Activated CD4-positive, alpha-beta T cell treated with anti-CD3 and anti-CD28 coated beads for 36 hours (primary cell): Measurements from ENCODE around the gene MOB3B. TPM values are rescaled to one million over a fixed set of nuclear protein-coding genes. Genes with fewer than 3 reads are reported as not detected.
"Not testable (repeated sequence)": the region's sequence is repeated elsewhere in the genome, so short reads cannot be mapped to it uniquely, and the experiment has no call there.

ENCODE experiments used
- ATAC-seq: fragments of 200-7000 bp; cut with Tn5 transposase; one replicate; pipeline ENCODE4 v1.10.0; 2021; ENCODE audit warnings: mild to moderate bottlenecking, moderate library complexity
- CTCF ChIA-PET: fragments of 350-600 bp; sonication (Branson Sonifier 250); formaldehyde crosslinking; loops from one replicate; lab custom pipeline; 2021; ENCODE audit warnings: antibody characterized with exemption; lab: Charles Lee
- POLR2A ChIA-PET: fragments of 350-600 bp; sonication (Branson Sonifier 250); formaldehyde crosslinking; loops from one replicate; lab custom pipeline; 2021; ENCODE audit warnings: antibody characterized with exemption, inconsistent platforms; lab: Charles Lee
- DNase-seq: peaks from one replicate; pipeline ENCODE4 v3.0.0-alpha.2; 2020
- H3K27ac Mint-ChIP-seq: one replicate; pipeline ENCODE4 v1.8.0; 2021; ENCODE audit warnings: mixed read lengths
- H3K27me3 Mint-ChIP-seq: one replicate; pipeline ENCODE4 v1.8.0; 2021; ENCODE audit warnings: mixed read lengths
- H3K36me3 Mint-ChIP-seq: one replicate; pipeline ENCODE4 v1.8.0; 2021; ENCODE audit warnings: low read depth, mixed read lengths
- H3K4me1 Mint-ChIP-seq: one replicate; pipeline ENCODE4 v1.8.0; 2021; ENCODE audit warnings: mixed read lengths
- H3K4me3 Mint-ChIP-seq: one replicate; pipeline ENCODE4 v1.8.0; 2021; ENCODE audit warnings: mild to moderate bottlenecking, moderate library complexity, mixed read lengths
- H3K9me3 Mint-ChIP-seq: one replicate; pipeline ENCODE4 v1.8.0; 2021; ENCODE audit warnings: low read depth, mixed read lengths
- intact Hi-C, 2 experiments: fragments of 100-400 bp; cut with DNase I in 1 of 2; cut with micrococcal nuclease in 1 of 2; formaldehyde crosslinking; loops; one replicate each; pipeline versions ENCODE4 v1.14.2 to v1.15.1; 2022 to 2024; cut with DNase I, micrococcal nuclease
- total RNA-seq, 2 experiments: library from RNA; stranded (reverse); gene quantifications; one replicate each; pipeline ENCODE4 v1.2.3, GENCODE V29; 2021

MOB3B gene
- total RNA-seq, 2 experiments from 2014 or later: 0.80 to 0.88 TPM

DNA sequence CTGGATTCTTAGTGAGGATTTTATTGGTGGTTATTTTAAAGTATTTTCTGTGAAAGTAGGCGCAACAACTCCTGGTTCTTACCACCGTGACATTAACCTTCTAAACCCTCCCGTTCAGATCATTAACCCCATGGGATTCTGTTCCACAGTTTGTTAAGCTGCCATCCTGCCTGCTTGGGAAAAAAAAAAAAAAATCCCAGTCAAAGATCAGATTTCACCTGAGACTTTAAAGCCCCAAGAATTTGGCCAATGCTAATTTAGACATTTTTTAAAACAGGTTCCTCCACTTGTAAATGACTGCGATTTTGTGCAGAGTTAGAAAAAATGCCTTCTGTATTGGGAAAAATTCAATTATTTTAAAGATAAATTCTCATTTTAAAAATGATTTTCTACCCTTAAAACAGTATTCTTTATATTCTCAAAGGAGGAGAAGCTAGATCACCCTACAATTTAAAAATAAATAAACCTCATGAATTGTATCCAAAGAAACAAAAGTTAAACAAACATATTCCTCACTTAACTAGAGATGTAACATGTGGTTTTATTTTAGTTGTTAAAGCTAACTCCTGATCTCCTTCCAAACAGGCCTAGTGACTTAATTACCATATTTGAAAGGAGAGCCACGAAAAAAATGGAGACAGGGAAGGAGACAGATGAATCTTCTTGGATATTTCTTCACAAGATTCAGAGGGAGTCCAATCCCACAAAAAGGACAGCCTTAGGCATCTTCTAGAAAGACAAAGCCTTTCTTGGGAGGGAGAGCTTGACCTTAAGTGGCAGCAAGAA lies 98.7 kb downstream of the MOB3B start:
- Mint-ChIP-seq H3K4me3 (no peak overlapping the region), H3K9me3 (no peaks in the 10 kb centered on the region), H3K4me1 (peaks cover 8% of the 10 kb centered on the region), H3K36me3 (no peaks in the 10 kb centered on the region), H3K27ac (no peak overlapping the region), H3K27me3 (no peaks in the 10 kb centered on the region)
- POLR2A ChIA-PET: no interaction called here
- intact Hi-C loops: no loop called here
- DNase-seq (no peak), ATAC-seq (no peak)
- CTCF ChIA-PET: interaction anchor here (1.2 kb wide), 1 partner anchor 15 kb away, joined by 4 read pairs; no protein-coding TSS in a partner anchor

DNA sequence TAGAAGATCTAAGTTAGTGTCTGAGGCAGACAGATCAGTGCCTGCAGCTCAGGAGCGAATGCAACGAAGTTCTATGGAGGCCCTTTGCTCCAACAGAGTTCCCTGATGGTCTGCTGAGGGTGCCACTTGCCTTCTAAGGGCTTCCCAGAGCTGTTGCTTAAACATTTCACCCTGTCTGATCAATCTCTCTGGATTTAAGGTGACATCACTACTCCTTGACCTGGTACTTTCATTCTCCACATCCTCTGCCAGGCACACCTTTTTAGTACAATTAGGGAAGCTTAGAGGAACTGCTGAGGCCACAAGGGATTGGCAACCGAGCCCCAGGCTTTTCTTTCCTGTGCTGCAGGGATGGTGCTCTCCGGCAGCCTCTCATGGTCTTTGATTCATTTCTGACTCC lies 99.7 kb downstream of the MOB3B start:
- DNase-seq (no peak), ATAC-seq (no peak)
- Mint-ChIP-seq H3K36me3 (no peaks in the 10 kb centered on the region), H3K4me1 (peaks cover 8% of the 10 kb centered on the region), H3K27ac (no peak overlapping the region), H3K9me3 (no peaks in the 10 kb centered on the region), H3K4me3 (no peak overlapping the region), H3K27me3 (no peaks in the 10 kb centered on the region)
- intact Hi-C loops: no loop called here
- POLR2A ChIA-PET: no interaction called here
- CTCF ChIA-PET: interaction anchor here (1.0 kb wide), 1 partner anchor 13 kb away, joined by 5 read pairs; no protein-coding TSS in a partner anchor

DNA sequence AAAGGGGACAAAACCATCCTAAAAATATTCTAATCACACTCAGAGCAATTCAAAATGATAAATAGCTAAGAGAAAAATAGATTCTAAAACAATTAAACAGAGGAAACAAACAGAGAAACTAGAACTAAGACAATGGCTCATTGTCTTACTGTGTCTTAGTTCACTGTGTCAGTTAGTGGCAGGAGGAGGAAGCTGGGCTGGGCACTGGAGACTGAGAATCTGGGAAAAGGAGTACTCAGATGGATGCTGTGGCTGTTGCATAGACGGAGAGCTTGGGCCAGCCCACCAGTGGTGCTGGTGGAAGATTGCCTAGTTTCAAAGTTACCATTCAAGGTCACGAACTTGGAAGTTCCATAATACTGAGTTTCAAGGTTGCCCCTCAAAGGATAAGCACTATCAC lies 100.2 kb downstream of the MOB3B start:
- ChIA-PET POLR2A (no interaction called here), CTCF (interaction anchor here (1.0 kb wide), 1 partner anchor 13 kb away, joined by 5 read pairs; no protein-coding TSS in a partner anchor)
- Mint-ChIP-seq H3K36me3 (no peaks in the 10 kb centered on the region), H3K9me3 (no peaks in the 10 kb centered on the region), H3K27ac (no peak overlapping the region), H3K27me3 (no peaks in the 10 kb centered on the region), H3K4me3 (no peak overlapping the region), H3K4me1 (peaks cover 8% of the 10 kb centered on the region)
- no peak for DNase-seq
- ATAC-seq: no peak
- intact Hi-C loops: no loop called here

DNA sequence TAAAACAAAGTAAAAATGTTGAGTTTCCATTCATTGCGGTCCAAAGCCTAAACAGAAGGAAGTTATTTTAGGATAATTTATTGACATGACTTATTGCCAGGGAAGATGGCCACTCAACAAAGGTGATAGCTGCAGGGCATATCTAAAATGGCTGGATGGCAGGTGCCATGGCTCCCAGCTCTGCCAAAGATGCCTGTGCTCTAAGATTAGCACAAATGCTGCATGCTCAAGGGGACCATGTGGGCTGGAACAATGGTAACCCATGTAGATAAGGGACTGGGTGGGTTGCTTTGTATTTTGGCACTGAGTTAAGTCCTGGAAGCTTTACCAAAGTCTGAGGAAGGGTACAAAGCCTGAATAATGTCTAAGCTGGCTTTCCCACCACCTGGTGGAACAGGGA lies 101.1 kb downstream of the MOB3B start:
- no peaks in the 10 kb centered on the region for H3K9me3 Mint-ChIP-seq
- no peaks in the 10 kb centered on the region for H3K36me3 Mint-ChIP-seq
- intact Hi-C loops: no loop called here
- no peaks in the 10 kb centered on the region for H3K27me3 Mint-ChIP-seq
- H3K4me1 Mint-ChIP-seq: peaks cover 8% of the 10 kb centered on the region
- ATAC-seq: no peak
- no peak for DNase-seq
- no peak overlapping the region for H3K27ac Mint-ChIP-seq
- ChIA-PET POLR2A (no interaction called here), CTCF (interaction anchor here (0.8 kb wide), 1 partner anchor 14 kb away, joined by 4 read pairs; no protein-coding TSS in a partner anchor)
- no peak overlapping the region for H3K4me3 Mint-ChIP-seq

DNA sequence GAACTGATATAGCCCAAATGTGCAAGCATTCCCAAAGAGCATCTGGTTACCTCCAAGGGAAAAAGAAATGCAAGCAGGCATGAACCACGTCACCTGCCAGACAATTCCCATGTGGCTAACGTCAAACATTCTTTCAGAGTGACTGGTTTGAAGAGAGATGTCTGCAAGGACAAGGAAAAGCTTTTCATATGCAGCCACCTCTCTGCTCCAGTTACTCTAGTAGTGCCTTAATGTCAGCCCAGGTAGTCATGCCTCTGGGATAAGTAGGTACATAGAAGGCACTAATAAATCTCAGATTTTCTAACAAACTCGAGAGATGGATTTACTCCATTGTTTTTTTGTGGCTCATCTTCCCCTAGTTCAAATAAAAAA lies 102.4 kb downstream of the MOB3B start:
- Mint-ChIP-seq H3K27me3 (no peaks in the 10 kb centered on the region), H3K27ac (no peak overlapping the region), H3K36me3 (no peaks in the 10 kb centered on the region), H3K9me3 (no peaks in the 10 kb centered on the region), H3K4me1 (peaks cover 5% of the 10 kb centered on the region), H3K4me3 (no peak overlapping the region)
- DNase-seq (no peak), ATAC-seq (no peak)
- ChIA-PET CTCF (no interaction called here), POLR2A (no interaction called here)
- intact Hi-C loops: no loop called here

DNA sequence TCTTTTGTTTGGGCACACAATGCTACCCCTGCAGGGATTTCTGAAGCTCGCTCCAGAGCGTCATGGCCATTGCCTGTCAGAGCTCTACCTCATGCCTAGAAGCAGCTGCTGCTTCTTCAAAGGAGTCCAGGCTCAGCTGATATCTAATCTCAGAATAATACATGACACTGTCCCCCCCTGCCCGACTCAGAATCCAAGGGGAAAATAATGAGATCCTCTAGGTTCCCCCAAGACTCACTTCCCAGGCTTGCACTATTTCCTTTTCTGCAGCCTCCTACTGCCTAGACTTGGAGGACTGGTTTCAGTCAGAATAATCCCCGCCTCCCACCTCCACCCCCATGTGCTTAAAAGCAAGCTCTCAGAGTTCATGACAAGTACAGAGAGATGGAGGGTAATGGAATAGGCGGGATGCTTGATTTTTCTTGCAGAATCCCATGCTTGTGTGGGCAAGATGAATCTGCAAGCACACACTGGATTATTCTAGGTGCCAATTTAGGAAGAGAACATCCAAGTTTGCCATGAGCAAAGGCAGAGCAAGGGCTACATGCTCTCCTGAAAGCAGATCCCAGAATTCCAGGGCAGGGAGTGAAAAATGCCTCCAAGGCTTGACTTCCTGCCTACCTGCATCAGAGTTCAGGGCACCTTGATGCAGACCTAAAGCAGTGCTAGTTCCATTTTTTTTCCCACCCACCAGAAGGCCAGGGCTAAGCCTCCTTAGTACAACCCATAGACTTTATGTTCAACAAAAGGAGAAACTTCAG lies 102.9 kb downstream of the MOB3B start:
- Mint-ChIP-seq H3K27ac (no peak overlapping the region), H3K4me3 (no peak overlapping the region), H3K36me3 (no peaks in the 10 kb centered on the region), H3K4me1 (peaks cover 2% of the 10 kb centered on the region), H3K9me3 (no peaks in the 10 kb centered on the region), H3K27me3 (no peaks in the 10 kb centered on the region)
- DNase-seq (no peak), ATAC-seq (no peak)
- ChIA-PET CTCF (interaction anchor here (0.6 kb wide), 1 partner anchor 137 kb away, joined by 3 read pairs; no protein-coding TSS in a partner anchor), POLR2A (no interaction called here)
- intact Hi-C loops: no loop called here

DNA sequence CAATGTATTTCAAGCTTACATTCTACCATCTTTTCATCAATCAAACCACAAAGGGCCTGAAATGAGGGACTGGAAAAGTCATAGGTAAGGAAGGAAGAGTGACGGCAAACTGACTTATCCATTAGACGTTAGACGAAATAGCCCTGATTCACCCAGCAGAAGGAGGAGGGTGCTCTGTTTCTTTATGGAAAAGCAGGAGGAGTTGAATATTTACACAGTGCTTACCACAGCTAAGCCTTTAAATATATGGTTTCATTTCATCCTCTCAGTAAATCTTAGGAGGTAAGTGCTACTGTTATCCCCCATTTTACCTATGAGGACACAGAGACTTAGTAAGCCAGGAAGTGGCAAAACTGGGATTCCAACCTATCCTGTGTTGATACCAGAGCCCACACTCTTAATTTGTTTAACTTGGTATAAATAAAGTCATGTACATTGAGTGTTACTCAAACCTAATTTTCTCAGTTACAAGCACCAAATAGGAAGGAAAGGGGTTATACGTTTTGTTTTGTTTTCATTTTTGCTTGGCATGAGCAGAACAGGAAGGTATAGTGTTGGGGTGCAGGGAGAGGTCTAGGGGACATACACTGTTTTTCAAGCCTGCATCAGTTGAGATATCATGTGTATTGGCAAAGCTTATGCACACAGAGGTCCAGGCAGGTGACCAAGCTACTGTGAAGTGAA lies 103.6 kb downstream of the MOB3B start:
- CTCF ChIA-PET: interaction anchor here (0.6 kb wide), 1 partner anchor 138 kb away, joined by 3 read pairs; no protein-coding TSS in a partner anchor
- no peak overlapping the region for H3K4me3 Mint-ChIP-seq
- H3K27ac Mint-ChIP-seq: no peak overlapping the region
- no peak for ATAC-seq
- no peaks in the 10 kb centered on the region for H3K4me1 Mint-ChIP-seq
- no peaks in the 10 kb centered on the region for H3K36me3 Mint-ChIP-seq
- H3K9me3 Mint-ChIP-seq: no peaks in the 10 kb centered on the region
- POLR2A ChIA-PET: no interaction called here
- H3K27me3 Mint-ChIP-seq: no peaks in the 10 kb centered on the region
- intact Hi-C loops: no loop called here
- no peak for DNase-seq

DNA sequence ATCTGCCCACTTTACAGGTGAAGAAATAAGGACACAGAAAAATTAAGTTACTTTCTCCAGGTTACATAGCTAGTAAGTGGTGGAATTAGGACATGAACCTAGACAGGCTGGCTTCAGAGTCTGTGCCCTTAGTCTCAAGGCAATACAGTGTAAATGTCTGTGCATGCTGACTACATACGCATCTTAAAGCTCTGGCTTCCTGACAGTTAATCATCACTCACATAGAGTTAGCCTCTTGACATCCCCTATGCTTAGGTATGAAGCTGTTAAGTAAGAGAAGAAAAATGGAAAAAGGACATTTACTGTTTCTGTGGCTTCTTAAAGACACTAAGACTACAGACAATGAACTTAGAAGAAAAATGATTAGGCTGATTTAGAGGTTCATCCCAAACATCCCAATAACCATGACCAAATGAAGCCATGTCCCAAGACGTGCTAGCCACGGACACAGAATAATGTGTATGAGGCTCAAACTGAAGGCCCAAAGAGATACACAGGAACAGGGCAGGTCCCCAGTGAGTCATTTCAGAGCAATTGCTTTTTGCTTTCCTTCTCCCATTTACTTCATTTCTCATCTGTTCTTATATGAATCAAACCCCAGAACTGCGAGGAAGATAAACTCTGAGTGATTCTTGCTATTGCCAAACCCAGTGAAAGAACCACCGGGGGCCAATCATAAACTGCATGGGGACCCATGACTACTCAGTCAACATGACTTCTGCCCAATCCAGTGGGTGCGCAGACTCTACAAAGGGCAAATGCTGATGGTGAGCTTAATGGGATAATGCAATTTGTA lies 105.5 kb downstream of the MOB3B start:
- no peak overlapping the region for H3K27ac Mint-ChIP-seq
- ATAC-seq (peak; percentile 66), DNase-seq (peak; percentile 25)
- H3K4me1 Mint-ChIP-seq: no peaks in the 10 kb centered on the region
- intact Hi-C loops: no loop called here
- H3K27me3 Mint-ChIP-seq: no peaks in the 10 kb centered on the region
- no peak overlapping the region for H3K4me3 Mint-ChIP-seq
- ChIA-PET POLR2A (no interaction called here), CTCF (no interaction called here)
- no peaks in the 10 kb centered on the region for H3K36me3 Mint-ChIP-seq
- H3K9me3 Mint-ChIP-seq: no peaks in the 10 kb centered on the region

DNA sequence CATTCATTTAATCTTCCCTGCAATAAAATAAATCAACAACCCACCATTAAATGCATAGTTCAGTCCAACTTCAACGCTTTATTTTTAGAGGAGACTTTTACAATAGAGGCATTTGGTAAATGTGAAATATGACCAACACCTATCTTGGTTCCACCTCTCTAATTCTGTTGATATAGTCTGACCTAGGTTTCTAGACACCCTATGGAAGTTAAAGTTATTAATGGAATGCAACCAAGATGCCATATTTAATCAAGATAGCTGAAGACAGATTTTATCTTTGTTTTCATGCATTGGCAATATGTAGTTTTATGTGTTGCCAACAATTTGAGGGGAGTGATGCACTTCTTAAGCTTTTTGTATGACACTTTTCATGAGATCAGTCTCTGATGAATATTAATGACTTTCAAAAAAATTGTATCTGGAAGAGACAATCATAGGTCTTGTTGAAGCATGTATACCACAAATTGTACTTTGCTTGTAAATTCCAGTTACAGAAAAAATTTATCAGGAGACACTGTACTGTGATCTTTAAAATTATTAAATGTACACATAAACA lies 107.3 kb downstream of the MOB3B start:
- POLR2A ChIA-PET: interaction anchor here (0.6 kb wide), 1 partner anchor 73 kb away, joined by 4 read pairs; no protein-coding TSS in a partner anchor
- Mint-ChIP-seq H3K27ac (no peak overlapping the region), H3K4me1 (no peaks in the 10 kb centered on the region), H3K9me3 (no peaks in the 10 kb centered on the region), H3K27me3 (no peaks in the 10 kb centered on the region), H3K4me3 (no peak overlapping the region), H3K36me3 (no peaks in the 10 kb centered on the region)
- DNase-seq: no peak
- ATAC-seq: no peak
- intact Hi-C loops: no loop called here
- CTCF ChIA-PET: no interaction called here

DNA sequence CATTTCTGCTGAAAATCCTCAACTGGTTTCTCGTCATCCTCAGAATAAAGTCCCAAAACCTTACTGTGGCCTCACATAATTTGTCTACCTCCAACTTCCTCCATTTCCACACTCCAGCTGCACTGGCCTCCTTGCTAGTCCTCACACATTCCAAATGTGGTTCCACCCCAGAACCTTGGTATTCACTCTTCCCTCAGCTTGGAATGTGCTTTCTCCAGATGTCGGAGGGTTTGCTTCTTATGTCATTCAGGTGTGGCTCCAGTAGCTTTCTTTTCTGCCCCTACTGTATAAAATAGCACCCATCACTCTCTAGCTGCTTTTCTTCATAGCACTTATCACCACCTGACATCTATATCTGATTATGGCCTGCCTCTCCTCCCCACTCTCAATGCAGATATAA lies 108.0 kb downstream of the MOB3B start:
- no peaks in the 10 kb centered on the region for H3K4me1 Mint-ChIP-seq
- DNase-seq (no peak), ATAC-seq (no peak)
- POLR2A ChIA-PET: no interaction called here
- intact Hi-C loops: no loop called here
- H3K9me3 Mint-ChIP-seq: no peaks in the 10 kb centered on the region
- H3K36me3 Mint-ChIP-seq: no peaks in the 10 kb centered on the region
- no peak overlapping the region for H3K4me3 Mint-ChIP-seq
- CTCF ChIA-PET: no interaction called here
- no peak overlapping the region for H3K27ac Mint-ChIP-seq
- no peaks in the 10 kb centered on the region for H3K27me3 Mint-ChIP-seq

DNA sequence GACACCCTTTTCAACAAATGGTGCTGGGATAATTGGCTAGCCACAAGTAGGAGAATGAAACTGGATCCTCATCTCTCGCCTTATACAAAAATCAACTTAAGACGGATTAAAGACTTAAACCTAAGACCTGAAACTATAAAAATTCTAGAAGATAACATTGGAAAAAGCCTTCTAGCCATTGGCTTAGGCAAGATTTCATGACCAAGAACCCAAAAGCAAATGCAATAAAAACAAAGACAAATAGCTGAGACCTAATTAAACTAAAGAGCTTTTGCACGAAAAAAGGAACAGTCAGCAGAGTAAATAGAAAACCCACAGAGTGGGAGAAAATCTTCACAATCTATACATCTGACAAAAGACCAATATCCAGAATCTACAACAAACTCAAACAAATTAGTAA lies 110.1 kb downstream of the MOB3B start:
- intact Hi-C loops, H3K27me3 Mint-ChIP-seq, H3K9me3 Mint-ChIP-seq, H3K36me3 Mint-ChIP-seq, H3K27ac Mint-ChIP-seq, DNase-seq, H3K4me1 Mint-ChIP-seq, POLR2A ChIA-PET, H3K4me3 Mint-ChIP-seq, CTCF ChIA-PET, ATAC-seq: not testable (repeated sequence)
